GM12892 (cell line): ENCODE data around the gene LRRC2.

Source experiments
- POLR2AphosphoS5 ChIP-seq: IDR thresholded peaks from 2 replicates; pipeline ENCODE4 v1.6.1; 2011; ENCODE audit warnings: low read depth, low read length, control low read depth
- TAF1 ChIP-seq: IDR thresholded peaks from 2 replicates; pipeline ENCODE4 v1.6.1; 2011; ENCODE audit warnings: low read depth, mild to moderate bottlenecking, control low read depth, low read length, borderline replicate concordance

DNA sequence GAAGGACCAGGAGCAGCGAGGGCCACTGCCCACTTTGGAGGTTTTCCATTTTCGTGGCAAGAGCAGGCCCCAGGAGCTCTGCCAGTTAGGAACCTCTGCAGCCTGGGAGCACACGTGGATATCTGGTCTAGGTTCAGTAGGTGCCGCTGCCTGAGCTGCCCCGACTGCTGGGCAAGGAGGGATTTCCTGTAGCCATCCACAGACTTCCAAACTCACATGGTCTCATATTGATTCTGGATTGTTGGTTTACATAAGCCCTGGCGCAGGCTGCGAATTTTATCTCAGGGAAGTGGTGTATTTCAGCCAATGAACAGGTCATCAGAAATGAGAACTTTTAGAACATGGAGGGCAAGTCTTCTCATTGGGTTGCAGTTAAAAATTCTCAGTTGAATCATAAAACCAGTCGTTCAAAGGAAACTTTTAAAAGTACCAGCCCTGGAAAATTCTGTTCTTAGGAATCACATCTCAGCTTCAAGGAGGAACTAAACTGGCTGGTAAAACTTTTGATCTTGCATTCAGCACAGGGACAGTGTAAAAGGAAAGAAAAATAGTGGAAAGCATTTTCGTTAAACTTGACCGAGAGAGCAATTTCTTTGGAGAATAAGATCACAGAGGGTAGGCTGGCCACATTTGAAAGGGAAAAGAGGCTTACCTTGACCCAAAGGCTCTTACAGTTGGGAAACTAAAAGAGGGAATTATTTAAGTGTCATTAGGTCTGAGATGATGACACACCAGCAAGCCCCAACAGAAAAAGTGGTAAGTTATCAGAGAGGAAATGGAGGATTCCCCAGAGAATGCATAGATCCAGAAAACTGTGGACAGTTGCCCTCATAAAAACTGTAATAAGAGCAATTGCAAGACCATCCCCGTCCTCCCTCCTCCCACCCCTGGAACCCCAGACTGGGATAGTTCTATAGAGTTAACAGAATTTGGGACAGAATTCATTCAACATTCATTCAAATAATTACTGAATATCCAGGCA is 74.7 kb downstream of the LRRC2 start:
- no peak for TF ChIP-seq POLR2AphosphoS5
- no peak for TF ChIP-seq TAF1
